Stomach (tissue), 9 donors: ENCODE data around the gene IL1RL2. TPM values are rescaled to one million over a fixed set of nuclear protein-coding genes. Genes with fewer than 3 reads are reported as not detected.

ENCODE experiments used
- DNase-seq, 2 donors: peaks; one replicate each; pipeline versions ENCODE4 v3.0.0 to v3.0.0-alpha.2; 2013 to 2019
- H3K27ac ChIP-seq, 5 donors: fragments of 200-600 bp in 4 of 5; sonication (generic) in 4 of 5; one replicate each; pipeline ENCODE4 v1.5.1; 2013 to 2019; ENCODE audit warnings: mild to moderate bottlenecking in 1 of 5, moderate library complexity in 1 of 5
- H3K27me3 ChIP-seq, 3 donors: fragments of 200-600 bp; sonication (generic); one replicate each; pipeline ENCODE4 v1.5.1; 2017 to 2019; ENCODE audit warnings: mixed run types in 1 of 3
- H3K36me3 ChIP-seq, 4 donors: fragments of 200-600 bp; sonication (generic); 1 replicate in 3 of 4; 2 replicates in 1 of 4; pipeline ENCODE4 v1.5.1; 2016 to 2019
- H3K4me1 ChIP-seq, 4 donors: fragments of 200-600 bp; sonication (generic); one replicate each; pipeline ENCODE4 v1.5.1; 2016 to 2019
- H3K4me3 ChIP-seq, 4 donors: fragments of 200-600 bp; sonication (generic) in 3 of 4; one replicate each; pipeline ENCODE4 v1.5.1; 2016 to 2019; ENCODE audit warnings: mild to moderate bottlenecking in 1 of 4
- H3K9me3 ChIP-seq, 4 donors: fragments of 200-600 bp; sonication (generic); one replicate each; pipeline ENCODE4 v1.5.1; 2016 to 2019
- EP300 ChIP-seq: sonication (generic); formaldehyde crosslinking; IDR thresholded peaks from one replicate; pipeline ENCODE4 v1.6.1; 2017; ENCODE audit warnings: antibody characterized with exemption
- POLR2A ChIP-seq, 4 donors: fragments of 450-650 bp; IDR thresholded peaks; one replicate each; pipeline ENCODE4 v1.6.1; 2016; ENCODE audit warnings: antibody characterized with exemption in 4 of 4, control low read depth in 2 of 4, mild to moderate bottlenecking in 1 of 4, moderate library complexity in 1 of 4
- POLR2AphosphoS5 ChIP-seq, 3 donors: sonication (generic); formaldehyde crosslinking; IDR thresholded peaks; one replicate each; pipeline ENCODE4 v1.6.1; 2016; ENCODE audit warnings: antibody characterized with exemption in 3 of 3
- WGBS, 5 donors: extraction: QIAGEN DNeasy Blood & Tissue Kit in 3 of 5; methylation state at CpG; one replicate each; pipeline versions ENCODE4 v1.1.5 to v1.1.7; 2013 to 2018; 5-methylcytosine and 5-hydroxymethylcytosine counted together
- intact Hi-C: fragments of 100-400 bp; cut with DNase I; formaldehyde crosslinking; loops from one replicate; pipeline ENCODE4 v1.15.1; 2023; ENCODE audit warnings: low total_unique reads
- polyA plus RNA-seq, 3 donors: library from polyadenylated mRNA; stranded (reverse); fragments of 200-250 nt; gene quantifications; one replicate each; pipeline ENCODE4 v1.2.3, GENCODE V29; 2013
- total RNA-seq, 5 donors: library from RNA; depleted of rRNA; stranded (reverse); fragments of >200 nt; gene quantifications; one replicate each; pipeline versions ENCODE4 v1.1.0 to v1.2.3, GENCODE V29; 2014 to 2016
- TF ChIP-seq, protein P1 (sequence below), 7 experiments: fragments of 450-650 bp in 4 of 7; fragments of 200-600 bp in 3 of 7; sonication (generic) in 3 of 7; IDR thresholded peaks; one replicate each; pipeline ENCODE4 v1.5.1; 2016 to 2019; ENCODE audit warnings: antibody characterized with exemption in 7 of 7, control low read depth in 2 of 7, mild to moderate bottlenecking in 1 of 7
- donor health status: healthy with polysubstance abuse.
- donor health status: Bipolar disorder and iron deficiency.
- donor health status: healthy.

The IL1RL2 gene
- total and polyA plus RNA-seq, 8 donors: 0.61 to 4.3 (median 2.4) TPM; not detected in 2

DNA sequence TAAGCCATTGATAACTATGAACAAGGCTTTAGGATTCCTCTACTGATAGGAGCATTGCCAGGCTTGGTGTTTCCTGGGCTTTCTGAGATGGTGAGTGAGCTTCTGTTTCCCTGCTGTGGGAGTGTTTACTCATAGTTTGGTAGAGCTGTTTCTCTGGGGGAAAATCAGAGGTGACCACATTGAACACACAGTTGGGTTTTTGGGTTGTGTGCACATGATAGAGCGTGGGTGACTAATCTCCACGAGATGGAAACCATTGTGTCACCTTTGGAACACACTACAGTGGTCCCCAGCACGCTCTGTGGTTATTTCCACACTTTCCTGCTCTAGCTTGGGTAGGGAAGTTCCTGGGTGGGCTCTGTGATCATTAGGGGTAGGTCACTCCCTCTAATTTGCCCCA, 38.9 kb upstream of the IL1RL2 start:
- no peak for DNase-seq
- TF ChIP-seq POLR2A (IDR thresholded peaks at IDR 0.05) (no peak), POLR2AphosphoS5 (IDR thresholded peaks at IDR 0.05) (peak in 1 of 3 donors; percentile 16), EP300 (no peak)
- TF ChIP-seq, protein P1, sequence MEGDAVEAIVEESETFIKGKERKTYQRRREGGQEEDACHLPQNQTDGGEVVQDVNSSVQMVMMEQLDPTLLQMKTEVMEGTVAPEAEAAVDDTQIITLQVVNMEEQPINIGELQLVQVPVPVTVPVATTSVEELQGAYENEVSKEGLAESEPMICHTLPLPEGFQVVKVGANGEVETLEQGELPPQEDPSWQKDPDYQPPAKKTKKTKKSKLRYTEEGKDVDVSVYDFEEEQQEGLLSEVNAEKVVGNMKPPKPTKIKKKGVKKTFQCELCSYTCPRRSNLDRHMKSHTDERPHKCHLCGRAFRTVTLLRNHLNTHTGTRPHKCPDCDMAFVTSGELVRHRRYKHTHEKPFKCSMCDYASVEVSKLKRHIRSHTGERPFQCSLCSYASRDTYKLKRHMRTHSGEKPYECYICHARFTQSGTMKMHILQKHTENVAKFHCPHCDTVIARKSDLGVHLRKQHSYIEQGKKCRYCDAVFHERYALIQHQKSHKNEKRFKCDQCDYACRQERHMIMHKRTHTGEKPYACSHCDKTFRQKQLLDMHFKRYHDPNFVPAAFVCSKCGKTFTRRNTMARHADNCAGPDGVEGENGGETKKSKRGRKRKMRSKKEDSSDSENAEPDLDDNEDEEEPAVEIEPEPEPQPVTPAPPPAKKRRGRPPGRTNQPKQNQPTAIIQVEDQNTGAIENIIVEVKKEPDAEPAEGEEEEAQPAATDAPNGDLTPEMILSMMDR (IDR thresholded peaks at IDR 0.05): no peak
- H3K27me3 ChIP-seq: no peaks in the 10 kb centered on the region
- WGBS, 5 donors: 67 to 89% (median 74%) methylated on average over 3 of the region's 3 CpGs
- peak overlapping the region in 4 of 5 donors; percentile 0 to 54 (median 26) for H3K27ac ChIP-seq
- H3K36me3 ChIP-seq: peaks cover 4 to 50% (median 13%) of the 10 kb centered on the region in 4 donors
- H3K9me3 ChIP-seq: peaks cover 0 to 44% (median 23%) of the 10 kb centered on the region in 4 donors
- intact Hi-C loops: no loop called here
- peak overlapping the region in 1 of 4 donors; percentile 33 for H3K4me3 ChIP-seq
- peaks cover 6 to 72% (median 11%) of the 10 kb centered on the region in 4 donors for H3K4me1 ChIP-seq

DNA sequence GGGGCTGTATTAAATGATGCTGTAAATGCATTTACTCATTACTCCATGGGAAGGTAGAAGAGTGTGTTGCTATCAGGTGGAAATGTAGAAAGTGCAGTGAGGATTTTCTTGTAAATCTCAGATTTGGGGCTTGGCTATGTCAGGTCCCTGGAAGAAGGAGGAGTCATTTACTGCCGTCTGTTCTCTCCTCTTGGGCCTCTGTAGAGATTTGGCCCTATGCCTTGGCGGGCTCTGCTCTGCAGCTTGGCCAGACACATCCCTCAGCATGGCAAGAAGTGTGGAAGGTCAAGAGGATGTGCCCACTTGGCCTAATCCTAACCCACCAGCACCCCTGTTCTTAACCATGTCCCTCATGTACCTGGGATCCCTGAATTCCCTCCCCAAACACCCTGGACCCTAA, 37.6 kb upstream of the IL1RL2 start:
- DNase-seq: no peak
- TF ChIP-seq, protein P1 (IDR thresholded peaks at IDR 0.05): no peak
- peaks cover 7 to 77% (median 14%) of the 10 kb centered on the region in 4 donors for H3K4me1 ChIP-seq
- peaks cover 0 to 44% (median 23%) of the 10 kb centered on the region in 4 donors for H3K9me3 ChIP-seq
- H3K36me3 ChIP-seq: peaks cover 9 to 61% (median 18%) of the 10 kb centered on the region in 4 donors
- H3K27ac ChIP-seq: peak overlapping the region in 3 of 5 donors; percentile 0 to 54 (median 3)
- WGBS, 5 donors: 60 to 94% (median 93%) methylated on average over 2 of the region's 2 CpGs
- no peaks in the 10 kb centered on the region for H3K27me3 ChIP-seq
- intact Hi-C loops: no loop called here
- no peak overlapping the region for H3K4me3 ChIP-seq

DNA sequence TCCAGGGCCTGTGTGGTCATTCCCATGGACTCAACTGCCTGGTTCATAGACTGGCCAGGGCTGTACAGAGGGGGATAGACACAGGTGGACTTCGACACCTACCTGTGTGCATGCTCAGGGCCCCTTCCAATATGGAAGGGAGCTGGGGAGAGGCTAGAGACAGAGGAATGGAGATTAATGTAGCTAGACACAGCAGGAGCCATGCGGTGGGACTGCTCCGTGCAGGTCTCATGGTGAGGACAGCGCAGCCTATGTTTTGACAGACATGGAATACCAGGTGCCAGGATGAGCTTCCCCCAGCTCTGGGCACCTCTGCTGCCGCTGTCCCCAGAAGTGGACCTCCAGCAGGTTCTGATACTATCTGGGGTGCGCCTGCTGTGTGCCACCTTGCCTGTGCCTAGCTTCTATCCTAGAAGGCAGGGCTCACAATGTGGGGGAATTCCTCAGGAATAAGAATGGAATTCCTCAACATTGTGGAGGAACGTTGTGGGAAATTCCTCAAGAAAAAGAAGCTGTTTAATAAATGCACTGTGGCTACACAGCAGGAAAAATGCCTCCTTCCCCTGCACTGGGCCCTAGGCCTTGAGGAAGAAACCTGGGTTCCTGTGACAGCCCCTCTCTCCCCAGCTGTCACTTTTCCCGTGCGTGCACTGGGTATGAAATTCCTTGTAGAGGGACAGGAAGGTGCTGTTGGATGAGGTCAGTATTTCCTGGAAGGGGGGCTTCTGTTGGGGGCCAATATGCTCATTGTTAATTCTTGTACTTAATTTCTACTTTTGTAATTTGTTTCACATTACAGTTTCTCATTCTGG, 37.0 kb upstream of the IL1RL2 start:
- peak in 1 of 2 donors; percentile 24 for DNase-seq
- Histone ChIP-seq H3K27me3 (no peaks in the 10 kb centered on the region), H3K9me3 (peaks cover 0 to 44% (median 22%) of the 10 kb centered on the region in 4 donors), H3K4me3 (no peak overlapping the region), H3K4me1 (peaks cover 7 to 77% (median 18%) of the 10 kb centered on the region in 4 donors), H3K36me3 (peaks cover 15 to 64% (median 25%) of the 10 kb centered on the region in 4 donors), H3K27ac (peak overlapping the region in 3 of 5 donors; percentile 0 to 54 (median 3))
- intact Hi-C loops: no loop called here
- 83 to 90% (median 86%) methylated on average over 9 of the region's 9 CpGs for WGBS, 5 donors
- TF ChIP-seq POLR2A (IDR thresholded peaks at IDR 0.05): no peak

DNA sequence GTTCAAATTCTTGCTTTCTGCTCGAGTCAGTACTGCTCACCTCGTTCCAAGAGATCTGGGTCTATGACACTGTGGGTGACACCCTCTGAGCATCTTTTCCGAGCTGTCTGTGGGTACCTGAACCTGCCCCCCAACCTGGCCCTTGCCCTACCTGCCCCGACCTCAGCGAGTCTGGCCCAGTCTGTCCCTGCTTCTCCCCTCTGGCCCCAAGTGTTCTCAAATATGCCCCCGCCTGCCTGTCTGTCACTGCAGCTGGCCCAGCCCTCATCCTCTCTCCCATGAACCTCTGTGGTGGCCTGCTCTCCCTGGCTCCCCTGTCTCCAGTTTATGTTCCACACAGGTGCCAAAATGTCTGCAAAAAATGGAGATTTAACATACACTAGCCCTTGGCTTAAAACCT, 32.5 kb upstream of the IL1RL2 start:
- peaks cover 11 to 69% (median 36%) of the 10 kb centered on the region in 4 donors for H3K36me3 ChIP-seq
- peak overlapping the region in 4 of 5 donors; percentile 69 to 89 (median 80) for H3K27ac ChIP-seq
- TF ChIP-seq POLR2AphosphoS5 (IDR thresholded peaks at IDR 0.05): no peak
- TF ChIP-seq, protein P1 (IDR thresholded peaks at IDR 0.05): no peak
- no peak for TF ChIP-seq POLR2A (IDR thresholded peaks at IDR 0.05)
- no peak for TF ChIP-seq EP300
- peaks cover 0 to under 1% (median 0%) of the 10 kb centered on the region in 4 donors for H3K9me3 ChIP-seq
- WGBS, 5 donors: 88 to 96% (median 90%) methylated on average over 6 of the region's 6 CpGs
- H3K4me1 ChIP-seq: peaks cover 26 to 74% (median 43%) of the 10 kb centered on the region in 4 donors
- no peak for DNase-seq
- H3K4me3 ChIP-seq: no peak overlapping the region
- intact Hi-C loops: no loop called here
- no peaks in the 10 kb centered on the region for H3K27me3 ChIP-seq
